Skeletal muscle satellite cell (primary cell): ENCODE data around the gene AUTS2.

Source experiments
- H3K27me3 ChIP-seq: 2 replicates; pipeline ENCODE4 v1.7.0; 2013; ENCODE audit warnings: low read length; ENCODE audit not compliant: control insufficient read depth, insufficient read depth
- H3K36me3 ChIP-seq: 2 replicates; pipeline ENCODE4 v1.7.0; 2013; ENCODE audit warnings: mild to moderate bottlenecking, control low read depth, low read length; ENCODE audit not compliant: insufficient read depth
- H3K4me1 ChIP-seq: 2 replicates; pipeline ENCODE4 v1.7.0; 2013; ENCODE audit warnings: low read length; ENCODE audit not compliant: control insufficient read depth, insufficient read depth
- H3K4me2 ChIP-seq: 2 replicates; pipeline ENCODE4 v1.7.0; 2013; ENCODE audit warnings: mild to moderate bottlenecking, low read length
- H3K4me3 ChIP-seq: 2 replicates; pipeline ENCODE4 v1.7.0; 2013; ENCODE audit warnings: low read length
- H3K9ac ChIP-seq: 2 replicates; pipeline ENCODE4 v1.7.0; 2013; ENCODE audit warnings: mild to moderate bottlenecking, low read depth, low read length, moderate library complexity
- H3K9me3 ChIP-seq: replicated peaks from 2 replicates; pipeline ENCODE4 v1.7.0; 2013; ENCODE audit warnings: mild to moderate bottlenecking, control low read depth, low read length

Gene AUTS2

DNA sequence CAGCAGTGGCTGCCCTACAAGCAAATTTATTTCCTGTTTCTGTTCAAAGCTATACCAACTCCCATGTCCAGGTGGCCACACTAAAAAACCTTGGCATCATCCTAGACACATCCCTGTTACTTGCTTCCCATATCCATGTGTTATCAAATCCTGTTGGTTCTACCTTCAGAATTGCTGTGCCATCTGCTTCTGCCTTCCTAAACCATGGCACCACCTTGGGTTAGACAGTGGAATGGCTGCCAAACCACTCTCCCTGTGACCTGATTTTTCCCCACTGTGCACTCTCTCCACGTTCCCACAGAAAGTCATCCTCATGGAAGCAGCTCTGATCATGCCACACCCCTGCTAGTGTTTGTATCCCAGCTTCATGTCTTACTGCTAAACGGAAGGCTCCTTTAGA is 836.1 kb downstream of the AUTS2 start:
- Histone ChIP-seq H3K9ac (no peak overlapping the region), H3K4me2 (no peak overlapping the region), H3K4me1 (no peaks in the 10 kb centered on the region), H3K36me3 (no peaks in the 10 kb centered on the region), H3K4me3 (no peak overlapping the region), H3K9me3 (no peaks in the 10 kb centered on the region), H3K27me3 (no peaks in the 10 kb centered on the region)

DNA sequence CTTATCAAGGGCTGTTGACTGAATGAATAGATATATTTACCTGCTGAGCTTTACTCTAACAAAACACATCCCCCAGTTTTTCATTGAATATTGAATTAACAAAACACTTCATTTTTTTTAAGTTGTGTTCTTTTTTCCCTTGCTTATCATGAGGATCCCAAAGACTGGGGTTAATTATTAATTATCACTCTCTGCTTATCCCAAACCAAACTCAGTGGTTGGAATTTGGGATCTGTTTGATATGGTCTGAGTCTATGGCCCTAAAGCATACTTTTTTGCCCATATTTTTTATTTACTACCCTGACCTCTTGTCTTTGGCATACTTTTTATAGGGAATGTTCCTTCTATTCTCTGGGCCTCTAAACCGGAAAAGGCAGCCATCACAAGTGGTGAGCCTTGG is 836.5 kb downstream of the AUTS2 start:
- Histone ChIP-seq H3K27me3 (no peaks in the 10 kb centered on the region), H3K9me3 (no peaks in the 10 kb centered on the region), H3K9ac (no peak overlapping the region), H3K36me3 (no peaks in the 10 kb centered on the region), H3K4me1 (no peaks in the 10 kb centered on the region), H3K4me3 (no peak overlapping the region), H3K4me2 (no peak overlapping the region)

DNA sequence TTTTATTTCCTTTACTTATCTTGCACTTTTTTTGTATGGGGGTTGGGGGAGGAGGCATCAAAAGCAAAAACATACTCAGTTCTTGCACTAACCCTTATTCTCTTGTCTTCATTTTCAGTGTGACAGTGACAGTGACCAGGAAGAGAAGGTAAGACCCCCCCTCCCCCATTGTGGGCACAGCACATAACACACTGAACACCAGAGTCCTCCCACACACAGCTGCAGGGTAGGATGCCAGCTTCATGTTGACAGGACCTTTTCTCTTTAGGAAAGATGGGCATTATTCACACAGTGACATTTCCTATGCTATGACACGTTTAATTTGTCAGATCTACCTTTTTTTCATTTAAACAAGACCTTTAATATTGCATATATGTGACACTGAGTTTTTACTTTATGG is 837.4 kb downstream of the AUTS2 start:
- Histone ChIP-seq H3K4me2 (no peak overlapping the region), H3K9me3 (no peaks in the 10 kb centered on the region), H3K27me3 (no peaks in the 10 kb centered on the region), H3K4me3 (no peak overlapping the region), H3K4me1 (no peaks in the 10 kb centered on the region), H3K9ac (no peak overlapping the region), H3K36me3 (no peaks in the 10 kb centered on the region)

DNA sequence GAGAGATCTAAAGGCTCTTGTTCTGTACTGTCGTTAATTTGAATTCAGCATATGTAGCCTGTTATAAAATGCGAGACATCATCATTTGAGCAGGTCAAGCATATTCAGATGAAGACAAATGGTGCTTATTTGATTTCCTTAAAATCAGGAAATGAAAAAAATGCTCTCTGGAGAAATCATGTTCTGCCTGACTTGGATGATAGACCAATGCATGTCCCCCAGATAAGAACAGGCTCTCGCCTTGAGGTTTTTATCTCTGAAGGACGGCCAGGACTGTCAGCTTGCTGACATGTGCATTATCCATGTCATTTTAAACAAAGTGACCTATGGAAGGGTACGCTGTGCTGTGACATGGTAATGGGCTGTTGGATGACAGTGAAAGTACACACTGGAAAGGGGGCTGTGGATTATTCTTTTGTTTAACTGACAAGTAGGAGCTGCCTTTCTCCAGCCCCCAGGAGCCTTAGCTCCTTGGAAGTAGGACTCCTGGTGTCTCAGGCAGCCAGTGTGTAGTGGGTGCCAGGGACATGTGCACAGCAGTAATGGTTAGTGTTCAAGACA is 838.6 kb downstream of the AUTS2 start:
- H3K9me3 ChIP-seq: no peaks in the 10 kb centered on the region
- no peak overlapping the region for H3K9ac ChIP-seq
- no peak overlapping the region for H3K4me2 ChIP-seq
- H3K4me3 ChIP-seq: no peak overlapping the region
- no peaks in the 10 kb centered on the region for H3K27me3 ChIP-seq
- no peaks in the 10 kb centered on the region for H3K36me3 ChIP-seq
- no peaks in the 10 kb centered on the region for H3K4me1 ChIP-seq

DNA sequence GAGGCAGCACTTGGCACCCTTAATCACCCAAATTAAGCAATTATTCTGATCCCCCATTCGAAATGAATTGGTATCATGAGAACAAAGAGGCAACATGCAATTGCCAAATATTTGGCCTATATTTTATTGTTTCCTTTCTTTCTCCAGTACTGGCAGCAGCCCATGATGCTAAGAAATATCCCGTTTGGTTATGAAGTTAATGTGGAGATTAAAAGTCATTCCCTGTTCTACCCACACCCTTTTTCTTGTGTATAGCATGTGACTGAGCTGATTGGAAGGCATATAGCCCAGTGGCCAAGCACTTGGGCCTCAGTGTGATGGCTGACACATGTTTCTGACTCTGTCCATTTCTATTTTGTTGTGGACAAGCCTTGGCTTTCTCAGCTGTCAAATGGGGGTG is 841.4 kb downstream of the AUTS2 start:
- Histone ChIP-seq H3K4me2 (no peak overlapping the region), H3K9me3 (no peaks in the 10 kb centered on the region), H3K4me3 (no peak overlapping the region), H3K9ac (no peak overlapping the region), H3K4me1 (no peaks in the 10 kb centered on the region), H3K36me3 (no peaks in the 10 kb centered on the region), H3K27me3 (no peaks in the 10 kb centered on the region)

DNA sequence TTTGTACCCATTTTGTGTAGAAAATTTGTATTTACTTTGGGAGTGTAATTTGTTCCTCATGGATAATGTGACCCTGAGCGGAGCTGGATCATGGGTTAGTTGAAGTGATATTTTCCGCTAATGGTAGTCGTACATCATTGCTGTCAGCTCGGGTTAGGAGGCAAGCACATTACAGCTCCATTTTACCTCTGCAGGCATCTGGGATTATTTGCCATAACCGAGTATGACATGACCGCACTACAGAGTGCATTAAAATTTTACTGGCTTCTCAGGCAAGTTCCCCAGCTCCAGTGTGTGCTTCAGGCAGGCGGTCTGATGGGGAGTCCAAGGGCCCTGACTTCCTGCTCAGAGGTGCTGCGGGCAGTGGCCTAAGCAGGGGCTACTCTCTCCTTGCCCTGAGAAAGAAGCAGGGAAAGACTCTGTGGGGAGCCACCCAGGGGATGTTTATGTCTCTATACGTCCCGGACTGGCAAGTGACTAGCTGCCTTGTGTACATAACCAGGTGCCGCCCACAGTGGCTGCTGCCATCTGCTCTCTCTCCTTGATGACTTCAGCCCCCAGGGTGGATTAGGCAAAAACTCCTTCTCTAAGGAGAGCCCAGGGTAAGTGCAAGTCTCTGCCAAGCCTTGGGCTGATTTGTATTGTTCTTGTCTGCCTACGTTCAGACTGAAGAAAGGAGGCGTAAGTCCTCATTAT is 848.3 kb downstream of the AUTS2 start:
- Histone ChIP-seq H3K4me1 (no peaks in the 10 kb centered on the region), H3K27me3 (no peaks in the 10 kb centered on the region), H3K9me3 (no peaks in the 10 kb centered on the region), H3K36me3 (no peaks in the 10 kb centered on the region), H3K4me3 (no peak overlapping the region), H3K4me2 (no peak overlapping the region), H3K9ac (no peak overlapping the region)

DNA sequence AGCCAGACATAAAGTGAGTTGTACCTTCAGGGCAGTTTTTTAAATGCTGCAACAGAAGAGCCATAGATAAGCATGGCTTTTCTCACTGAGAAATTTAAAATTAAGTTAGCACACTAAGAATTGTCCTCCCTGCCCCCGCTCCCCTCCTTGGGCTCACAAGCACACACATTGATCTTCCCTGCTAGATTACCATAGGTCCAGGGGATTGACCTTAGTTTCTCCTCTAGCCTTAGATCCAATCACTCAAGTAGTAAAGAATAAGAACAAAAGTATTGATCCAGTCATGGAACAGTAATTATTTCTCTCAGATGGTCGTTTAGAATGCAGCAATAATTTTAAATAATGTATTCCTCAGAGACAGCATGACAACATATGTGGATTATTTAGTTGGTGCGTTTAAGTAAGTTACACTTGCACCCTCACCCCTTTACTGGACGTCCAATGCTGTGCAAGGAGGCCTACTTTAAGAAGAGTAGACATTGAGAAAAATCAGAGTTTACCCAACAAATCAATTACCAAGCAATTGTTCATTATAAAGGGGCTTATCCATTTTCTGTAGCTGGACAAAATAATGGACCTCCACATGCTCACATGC is 850.1 kb downstream of the AUTS2 start:
- Histone ChIP-seq H3K36me3 (no peaks in the 10 kb centered on the region), H3K4me3 (no peak overlapping the region), H3K9me3 (no peaks in the 10 kb centered on the region), H3K9ac (no peak overlapping the region), H3K27me3 (no peaks in the 10 kb centered on the region), H3K4me2 (no peak overlapping the region), H3K4me1 (no peaks in the 10 kb centered on the region)

DNA sequence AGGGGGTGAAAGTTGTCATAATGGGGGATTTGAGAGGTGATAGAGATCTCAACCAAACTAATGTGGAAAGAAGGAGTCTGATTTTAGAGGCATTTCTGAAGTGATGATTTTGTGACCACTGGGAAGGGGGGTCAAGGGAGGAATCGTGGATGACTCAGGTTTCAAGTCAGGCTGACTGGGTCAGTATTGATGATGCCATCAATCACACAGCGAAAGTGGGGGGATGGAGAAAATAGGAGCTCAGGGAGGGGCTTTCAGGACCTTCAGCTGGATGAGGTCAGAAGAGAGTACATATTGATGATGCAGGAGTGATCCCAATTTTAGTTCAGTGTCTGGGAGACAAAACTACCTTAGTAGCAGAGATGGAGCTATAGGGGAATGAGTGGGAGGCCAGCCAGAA is 852.5 kb downstream of the AUTS2 start:
- Histone ChIP-seq H3K4me2 (no peak overlapping the region), H3K27me3 (no peaks in the 10 kb centered on the region), H3K9me3 (no peaks in the 10 kb centered on the region), H3K4me1 (no peaks in the 10 kb centered on the region), H3K4me3 (no peak overlapping the region), H3K36me3 (no peaks in the 10 kb centered on the region), H3K9ac (no peak overlapping the region)

DNA sequence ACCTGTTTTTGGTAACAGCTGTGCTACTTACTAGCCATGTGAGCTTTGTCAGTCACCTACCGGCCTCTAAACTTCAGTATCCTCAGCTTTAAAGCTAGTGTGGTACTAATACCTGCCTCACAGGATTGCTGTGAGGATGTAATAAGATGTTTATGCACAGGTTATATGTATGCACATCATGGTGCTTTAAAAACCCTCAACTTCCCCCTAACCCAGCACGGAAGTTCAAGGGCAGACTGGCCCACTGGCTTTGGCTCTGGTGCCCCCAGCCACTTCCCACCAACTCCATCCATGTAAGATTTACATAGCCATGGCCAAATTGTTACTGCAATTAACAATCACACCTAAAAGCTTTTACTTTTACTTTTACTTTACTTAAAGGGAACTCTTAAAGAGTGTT is 857.6 kb downstream of the AUTS2 start:
- Histone ChIP-seq H3K4me1 (no peaks in the 10 kb centered on the region), H3K27me3 (no peaks in the 10 kb centered on the region), H3K9ac (no peak overlapping the region), H3K4me3 (no peak overlapping the region), H3K9me3 (no peaks in the 10 kb centered on the region), H3K4me2 (no peak overlapping the region), H3K36me3 (no peaks in the 10 kb centered on the region)

DNA sequence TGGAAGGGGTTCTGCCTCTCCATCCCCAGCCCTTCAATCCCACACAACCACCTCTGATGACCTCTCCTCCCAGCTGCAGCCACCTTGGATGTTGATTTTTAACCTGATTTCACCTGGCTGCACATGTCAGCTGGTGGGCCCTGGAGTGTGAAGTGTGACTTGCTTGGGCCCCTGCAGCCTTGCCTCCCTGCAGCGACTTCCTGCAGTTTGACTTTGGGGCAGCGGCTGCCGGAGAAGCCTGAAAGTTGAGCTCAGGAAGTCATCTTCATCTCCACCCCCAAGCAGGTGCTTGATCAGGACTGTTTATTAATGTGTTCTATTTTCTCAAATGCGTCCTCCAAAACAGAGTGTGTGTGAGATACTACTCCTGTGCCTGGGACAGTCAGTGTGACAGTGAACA is 858.4 kb downstream of the AUTS2 start:
- no peak overlapping the region for H3K4me2 ChIP-seq
- no peaks in the 10 kb centered on the region for H3K27me3 ChIP-seq
- no peaks in the 10 kb centered on the region for H3K4me1 ChIP-seq
- no peaks in the 10 kb centered on the region for H3K36me3 ChIP-seq
- no peak overlapping the region for H3K9ac ChIP-seq
- no peaks in the 10 kb centered on the region for H3K9me3 ChIP-seq
- no peak overlapping the region for H3K4me3 ChIP-seq

DNA sequence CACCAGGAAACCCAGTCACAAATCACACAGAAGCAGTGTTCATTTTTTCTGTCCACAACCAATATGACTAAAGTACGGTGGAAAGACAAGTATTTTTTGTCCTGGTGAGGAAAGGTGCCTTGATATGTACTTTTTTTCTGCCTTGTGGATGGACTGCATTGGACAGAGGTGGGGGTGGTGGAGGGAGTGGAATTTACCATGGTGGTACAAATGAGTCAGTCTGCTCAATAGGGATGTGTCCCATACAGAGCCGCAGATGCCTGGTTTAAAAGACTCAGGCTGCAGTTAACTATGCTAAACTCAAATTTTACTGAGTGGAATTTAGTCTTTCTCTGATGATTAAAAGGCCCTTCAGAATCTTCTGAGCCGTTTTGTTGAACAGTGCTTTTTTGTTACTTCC is 859.2 kb downstream of the AUTS2 start:
- no peaks in the 10 kb centered on the region for H3K36me3 ChIP-seq
- no peak overlapping the region for H3K4me2 ChIP-seq
- no peaks in the 10 kb centered on the region for H3K9me3 ChIP-seq
- no peak overlapping the region for H3K9ac ChIP-seq
- no peaks in the 10 kb centered on the region for H3K27me3 ChIP-seq
- H3K4me1 ChIP-seq: no peaks in the 10 kb centered on the region
- no peak overlapping the region for H3K4me3 ChIP-seq
